Measurements from ENCODE around the gene SRGAP2B.
"Not testable (repeated sequence)": the region's sequence is repeated elsewhere in the genome, so short reads cannot be mapped to it uniquely, and the experiment has no call there.

SRGAP2B gene

DNA sequence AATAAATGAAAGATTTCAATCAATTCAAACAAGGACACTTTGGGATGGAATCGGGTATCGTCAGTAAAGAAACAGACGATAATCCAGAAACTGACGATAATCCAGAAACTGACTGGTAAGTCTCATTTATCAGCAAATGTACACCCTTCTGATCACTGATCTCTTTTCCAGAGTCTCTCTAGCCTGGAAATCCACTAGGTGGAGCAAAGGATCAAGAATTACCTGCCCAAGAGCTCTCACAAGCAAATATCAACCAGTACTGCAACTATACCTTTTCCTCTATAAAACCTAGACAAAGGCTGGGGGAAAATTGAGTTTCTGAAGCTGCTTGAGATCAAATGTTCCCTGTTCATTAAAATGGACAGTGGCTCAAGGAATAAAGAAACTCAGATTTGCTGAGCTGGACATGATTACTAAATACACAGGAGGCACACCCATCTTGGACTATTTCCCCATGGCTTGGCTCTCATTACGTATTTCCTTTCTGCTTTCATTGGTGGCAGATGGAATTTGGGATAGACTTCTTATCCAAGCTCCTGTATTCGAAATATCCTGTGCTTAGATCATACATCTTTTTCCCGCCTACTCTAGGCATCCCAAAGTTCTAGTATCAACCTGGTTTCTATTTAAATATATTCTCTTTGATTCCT lies 29.0 kb upstream of the SRGAP2B start:
- H3F3A ChIP-seq (ENCODE audit: control insufficient read depth, insufficient read depth); H4K20me1 ChIP-seq (ENCODE audit: control insufficient read depth, insufficient read depth, low read depth, low read length): not testable (repeated sequence)

DNA sequence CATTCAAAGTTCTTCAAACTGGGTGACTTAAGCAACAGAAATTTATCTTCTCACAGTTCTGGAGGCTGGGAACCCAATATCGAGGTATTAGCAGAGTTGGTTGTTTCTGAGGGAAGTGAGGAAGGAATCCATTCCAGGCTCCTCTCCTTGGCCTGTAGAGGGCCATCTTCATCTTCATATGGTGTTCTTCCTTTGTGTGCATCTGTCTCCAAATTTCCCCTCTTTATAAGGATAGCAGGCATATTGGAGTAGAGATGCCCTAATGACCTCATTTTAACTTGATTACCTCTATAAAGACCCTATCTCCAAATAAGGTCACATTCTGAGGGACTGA lies 27.9 kb upstream of the SRGAP2B start:
- H3K9me3 ChIP-seq (ENCODE audit: control insufficient read depth, insufficient read depth, low read length); H3F3A ChIP-seq (ENCODE audit: control insufficient read depth, insufficient read depth); H3K4me1 ChIP-seq (ENCODE audit: control insufficient read depth, low read length); H3K4me3 ChIP-seq (ENCODE audit: low read length); H3K36me3 ChIP-seq (ENCODE audit: control insufficient read depth, low read length); H3K4me2 ChIP-seq (ENCODE audit: low read length); H4K20me1 ChIP-seq (ENCODE audit: control insufficient read depth, insufficient read depth, low read depth, low read length); H3K9me2 ChIP-seq (replicated peaks; ENCODE audit: control insufficient read depth, low read length); H3K27ac ChIP-seq (ENCODE audit: low read depth, low read length); H3K27me3 ChIP-seq (ENCODE audit: control insufficient read depth, low read length); H3K79me2 ChIP-seq (ENCODE audit: control insufficient read depth, low read length): not testable (repeated sequence)

More for the DNA sequence above, 29.0 kb upstream of the SRGAP2B start:
- not testable (repeated sequence) for H3K4me2 ChIP-seq (ENCODE audit: low read length); H3K36me3 ChIP-seq (ENCODE audit: control insufficient read depth, low read length); H3K9me3 ChIP-seq (ENCODE audit: control insufficient read depth, insufficient read depth, low read length); H3K4me1 ChIP-seq (ENCODE audit: control insufficient read depth, low read length); H3K27me3 ChIP-seq (ENCODE audit: control insufficient read depth, low read length); H3K9me2 ChIP-seq (replicated peaks; ENCODE audit: control insufficient read depth, low read length); H3K27ac ChIP-seq (ENCODE audit: low read depth, low read length); H3K4me3 ChIP-seq (ENCODE audit: low read length); H3K79me2 ChIP-seq (ENCODE audit: control insufficient read depth, low read length)

DNA sequence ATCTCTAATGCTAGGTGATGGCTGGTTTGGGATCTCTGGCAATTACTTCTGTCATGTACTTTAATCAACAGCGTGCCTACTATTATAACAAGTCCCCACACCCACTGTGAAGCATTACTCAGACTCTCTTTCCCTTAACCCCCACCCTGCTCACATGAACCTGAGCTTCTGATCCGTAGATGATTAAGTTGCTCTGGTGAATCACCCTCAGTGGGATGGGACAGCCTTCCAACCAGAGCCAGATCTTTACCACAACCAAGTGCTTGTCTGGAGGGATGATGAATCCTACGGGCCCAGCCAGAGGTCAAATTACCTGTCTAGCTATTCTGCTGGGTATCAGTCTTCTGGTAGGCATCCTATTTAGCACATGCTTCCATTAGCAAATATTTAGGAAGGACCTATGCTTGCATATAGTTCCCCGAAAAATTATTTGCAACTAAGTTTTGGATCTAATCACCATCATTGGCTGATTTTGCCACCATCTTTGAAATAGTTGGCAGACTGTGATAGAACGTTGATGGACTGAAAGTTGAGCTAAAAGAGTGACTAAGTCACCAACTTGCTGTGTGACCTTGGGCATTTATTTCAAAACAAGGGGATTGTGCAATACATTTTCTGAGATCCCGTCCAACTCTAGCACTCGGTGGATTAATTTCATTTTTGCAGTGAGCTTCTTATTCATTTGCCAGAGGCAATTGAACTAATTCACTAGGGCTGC lies 27.4 kb upstream of the SRGAP2B start:
- H3K4me2 ChIP-seq (ENCODE audit: low read length); H3K9me3 ChIP-seq (ENCODE audit: control insufficient read depth, insufficient read depth, low read length); H3K27me3 ChIP-seq (ENCODE audit: control insufficient read depth, low read length); H3K4me3 ChIP-seq (ENCODE audit: low read length); H3F3A ChIP-seq (ENCODE audit: control insufficient read depth, insufficient read depth); H3K79me2 ChIP-seq (ENCODE audit: control insufficient read depth, low read length); H4K20me1 ChIP-seq (ENCODE audit: control insufficient read depth, insufficient read depth, low read depth, low read length); H3K9me2 ChIP-seq (replicated peaks; ENCODE audit: control insufficient read depth, low read length); H3K36me3 ChIP-seq (ENCODE audit: control insufficient read depth, low read length); H3K27ac ChIP-seq (ENCODE audit: low read depth, low read length); H3K4me1 ChIP-seq (ENCODE audit: control insufficient read depth, low read length): not testable (repeated sequence)

DNA sequence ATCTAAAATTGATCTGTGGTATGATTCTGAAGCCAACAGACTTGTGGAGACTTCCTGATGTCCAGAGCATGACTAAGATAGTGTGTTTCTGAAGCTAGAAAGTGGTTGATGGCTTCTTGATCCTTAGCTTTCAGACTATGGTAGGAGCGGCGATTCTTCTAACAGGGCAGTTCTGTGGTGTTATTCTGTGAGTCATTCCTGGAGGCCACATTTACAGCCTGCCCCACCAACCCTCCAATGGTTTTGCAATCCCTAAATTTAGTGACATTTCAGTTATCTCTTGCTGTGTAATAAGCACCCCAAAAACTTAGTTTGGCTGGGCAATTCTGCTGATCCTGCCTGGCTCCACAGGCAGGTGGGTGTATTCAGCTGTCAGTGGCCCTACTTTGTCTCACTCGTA lies 24.7 kb upstream of the SRGAP2B start:
- H3K27me3 ChIP-seq (ENCODE audit: control insufficient read depth, low read length); H3K9me2 ChIP-seq (replicated peaks; ENCODE audit: control insufficient read depth, low read length); H4K20me1 ChIP-seq (ENCODE audit: control insufficient read depth, insufficient read depth, low read depth, low read length); H3K4me1 ChIP-seq (ENCODE audit: control insufficient read depth, low read length); H3F3A ChIP-seq (ENCODE audit: control insufficient read depth, insufficient read depth); H3K4me2 ChIP-seq (ENCODE audit: low read length); H3K27ac ChIP-seq (ENCODE audit: low read depth, low read length); H3K79me2 ChIP-seq (ENCODE audit: control insufficient read depth, low read length); H3K9me3 ChIP-seq (ENCODE audit: control insufficient read depth, insufficient read depth, low read length); H3K36me3 ChIP-seq (ENCODE audit: control insufficient read depth, low read length); H3K4me3 ChIP-seq (ENCODE audit: low read length): not testable (repeated sequence)

DNA sequence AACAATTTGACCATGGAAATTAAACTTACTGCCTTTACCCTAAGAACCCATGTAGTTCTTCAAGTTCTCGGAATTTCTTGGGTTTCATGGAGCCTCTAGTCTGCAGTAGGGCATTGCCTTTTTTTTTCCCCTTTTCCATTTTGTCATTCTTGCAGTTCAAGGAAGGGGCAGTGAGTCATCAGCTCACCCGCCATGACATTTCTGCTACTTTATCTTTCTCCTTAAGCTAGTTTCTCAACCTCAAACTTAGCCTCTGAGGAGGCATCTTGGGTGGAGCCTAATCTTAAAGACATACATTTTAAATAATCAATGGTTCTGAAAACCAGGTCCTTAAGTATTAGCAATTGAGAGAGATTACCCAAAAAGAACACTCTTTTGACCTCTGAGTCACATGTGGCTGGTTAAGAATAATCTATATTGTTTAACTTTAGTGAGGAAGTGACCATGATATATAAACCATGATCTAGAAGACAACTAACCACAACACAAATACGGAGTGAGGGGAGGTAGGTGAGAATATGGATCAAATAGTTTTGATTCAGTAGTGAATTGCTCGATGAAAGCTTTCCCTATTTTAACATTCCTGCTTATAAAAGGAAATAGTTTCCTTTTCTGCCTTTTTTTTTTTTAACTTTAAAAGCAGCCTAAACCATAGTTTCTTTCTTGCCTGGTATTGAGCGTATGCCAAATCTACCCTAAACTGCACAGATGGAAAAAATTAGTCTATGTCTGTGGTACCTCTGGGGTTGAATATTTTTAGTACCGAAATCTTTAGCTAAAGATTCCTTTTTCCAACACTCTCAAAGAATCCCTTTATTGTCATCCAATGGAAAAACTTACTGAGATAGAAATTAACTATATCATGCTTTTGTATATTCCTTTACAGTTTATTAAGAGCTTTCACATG lies 20.7 kb upstream of the SRGAP2B start:
- not testable (repeated sequence) for H3K79me2 ChIP-seq (ENCODE audit: control insufficient read depth, low read length); H3K36me3 ChIP-seq (ENCODE audit: control insufficient read depth, low read length); H3K27ac ChIP-seq (ENCODE audit: low read depth, low read length); H3F3A ChIP-seq (ENCODE audit: control insufficient read depth, insufficient read depth); H3K9me3 ChIP-seq (ENCODE audit: control insufficient read depth, insufficient read depth, low read length); H3K27me3 ChIP-seq (ENCODE audit: control insufficient read depth, low read length); H4K20me1 ChIP-seq (ENCODE audit: control insufficient read depth, insufficient read depth, low read depth, low read length); H3K4me1 ChIP-seq (ENCODE audit: control insufficient read depth, low read length); H3K9me2 ChIP-seq (replicated peaks; ENCODE audit: control insufficient read depth, low read length); H3K4me2 ChIP-seq (ENCODE audit: low read length); H3K4me3 ChIP-seq (ENCODE audit: low read length)

DNA sequence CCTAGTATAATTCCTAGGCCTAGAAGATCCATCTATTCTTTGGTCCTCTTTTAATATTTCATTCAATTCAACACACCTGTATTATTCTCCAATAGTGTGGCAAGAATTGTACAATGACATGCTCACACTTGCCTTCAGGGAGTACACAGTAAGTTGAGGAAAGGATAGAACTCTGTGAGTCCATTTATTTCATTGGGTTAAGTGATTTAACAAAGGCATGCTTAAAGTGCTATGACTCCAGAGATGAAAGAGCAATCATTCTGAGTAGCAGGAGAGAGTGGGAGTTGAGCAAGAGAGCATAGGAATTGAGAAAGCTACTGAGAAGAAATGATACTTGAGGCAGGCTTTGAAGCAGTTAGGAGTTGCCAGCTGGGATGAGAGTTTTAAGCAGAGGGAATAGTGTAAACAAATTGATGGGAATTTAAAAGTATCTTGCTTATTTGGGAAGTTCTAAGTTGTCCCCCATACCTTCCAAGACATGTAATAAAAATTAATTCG lies 19.5 kb upstream of the SRGAP2B start:
- not testable (repeated sequence) for H3K27ac ChIP-seq (ENCODE audit: low read depth, low read length); H3K4me3 ChIP-seq (ENCODE audit: low read length); H3K9me2 ChIP-seq (replicated peaks; ENCODE audit: control insufficient read depth, low read length); H3K27me3 ChIP-seq (ENCODE audit: control insufficient read depth, low read length); H3F3A ChIP-seq (ENCODE audit: control insufficient read depth, insufficient read depth); H3K9me3 ChIP-seq (ENCODE audit: control insufficient read depth, insufficient read depth, low read length); H3K4me1 ChIP-seq (ENCODE audit: control insufficient read depth, low read length); H3K4me2 ChIP-seq (ENCODE audit: low read length); H3K36me3 ChIP-seq (ENCODE audit: control insufficient read depth, low read length); H3K79me2 ChIP-seq (ENCODE audit: control insufficient read depth, low read length); H4K20me1 ChIP-seq (ENCODE audit: control insufficient read depth, insufficient read depth, low read depth, low read length)

DNA sequence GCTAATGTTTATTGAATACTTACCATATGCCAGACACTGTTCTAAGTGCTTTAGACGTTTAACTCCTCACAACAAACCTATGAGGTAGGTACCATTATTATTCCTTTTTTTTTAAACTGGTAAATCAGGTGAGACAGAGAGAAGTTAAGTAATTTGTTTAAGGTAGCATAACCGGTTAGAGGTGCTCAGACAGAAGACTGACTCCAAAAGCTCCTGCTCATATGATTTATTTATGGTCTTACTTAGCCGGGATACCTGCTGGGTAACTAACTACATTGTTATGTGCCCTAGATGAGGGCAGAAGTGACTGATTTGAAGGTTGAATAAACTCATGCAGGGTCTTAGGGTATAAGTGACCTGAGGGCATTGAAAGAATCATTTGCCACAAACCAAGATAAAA lies 17.6 kb upstream of the SRGAP2B start:
- not testable (repeated sequence) for H3K9me3 ChIP-seq (ENCODE audit: control insufficient read depth, insufficient read depth, low read length)

DNA sequence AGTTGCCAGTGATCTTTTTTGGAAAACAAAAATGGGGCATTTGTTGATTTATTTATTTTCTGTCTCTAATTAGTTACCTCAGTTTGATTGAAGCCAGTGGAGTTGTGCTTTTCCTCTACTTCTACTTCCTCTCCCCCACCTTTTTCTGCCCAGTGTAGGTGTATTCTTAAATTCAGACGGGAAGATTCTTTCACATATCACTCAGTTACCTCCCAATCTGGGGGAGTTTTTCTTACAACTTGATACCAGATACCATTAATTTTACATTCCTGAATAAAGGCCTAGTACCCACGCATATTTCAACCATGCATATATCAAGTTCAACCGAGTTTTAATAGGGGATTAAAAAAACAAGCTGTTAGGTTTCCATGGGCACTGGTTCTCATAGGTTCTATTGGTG lies 16.5 kb upstream of the SRGAP2B start:
- not testable (repeated sequence) for H3K27ac ChIP-seq (ENCODE audit: low read depth, low read length); H3K79me2 ChIP-seq (ENCODE audit: control insufficient read depth, low read length); H3K36me3 ChIP-seq (ENCODE audit: control insufficient read depth, low read length); H3K4me2 ChIP-seq (ENCODE audit: low read length); H3K27me3 ChIP-seq (ENCODE audit: control insufficient read depth, low read length); H3K4me3 ChIP-seq (ENCODE audit: low read length); H3K9me3 ChIP-seq (ENCODE audit: control insufficient read depth, insufficient read depth, low read length); H3K4me1 ChIP-seq (ENCODE audit: control insufficient read depth, low read length); H3K9me2 ChIP-seq (replicated peaks; ENCODE audit: control insufficient read depth, low read length); H4K20me1 ChIP-seq (ENCODE audit: control insufficient read depth, insufficient read depth, low read depth, low read length); H3F3A ChIP-seq (ENCODE audit: control insufficient read depth, insufficient read depth)

More for the DNA sequence above, 17.6 kb upstream of the SRGAP2B start:
- not testable (repeated sequence) for H3K4me3 ChIP-seq (ENCODE audit: low read length); H3K4me2 ChIP-seq (ENCODE audit: low read length); H3K9me2 ChIP-seq (replicated peaks; ENCODE audit: control insufficient read depth, low read length); H3K79me2 ChIP-seq (ENCODE audit: control insufficient read depth, low read length); H3F3A ChIP-seq (ENCODE audit: control insufficient read depth, insufficient read depth); H4K20me1 ChIP-seq (ENCODE audit: control insufficient read depth, insufficient read depth, low read depth, low read length); H3K36me3 ChIP-seq (ENCODE audit: control insufficient read depth, low read length); H3K27me3 ChIP-seq (ENCODE audit: control insufficient read depth, low read length); H3K4me1 ChIP-seq (ENCODE audit: control insufficient read depth, low read length); H3K27ac ChIP-seq (ENCODE audit: low read depth, low read length)

Measured in DOHH2 (cell line).